Hematopoietic multipotent progenitor cell (in vitro differentiated cells): ENCODE data around the gene PRKAR1B. TPM values are rescaled to one million over a fixed set of nuclear protein-coding genes. Genes with fewer than 3 reads are reported as not detected.
"Not testable (repeated sequence)": the region's sequence is repeated elsewhere in the genome, so short reads cannot be mapped to it uniquely, and the experiment has no call there.

Experiments
- DNase-seq, 3 donors: peaks; one replicate each; pipeline ENCODE4 v3.0.0-alpha.2; 2011 to 2015; ENCODE audit warnings: low read depth in 2 of 3, low spot score in 2 of 3
- total RNA-seq: library from RNA; depleted of rRNA; stranded (reverse); fragments of >200 nt; gene quantifications from one replicate; pipeline ENCODE4 v1.2.3, GENCODE V29; 2012

PRKAR1B gene
- total RNA-seq, 1 donor = 11.6 TPM

DNA sequence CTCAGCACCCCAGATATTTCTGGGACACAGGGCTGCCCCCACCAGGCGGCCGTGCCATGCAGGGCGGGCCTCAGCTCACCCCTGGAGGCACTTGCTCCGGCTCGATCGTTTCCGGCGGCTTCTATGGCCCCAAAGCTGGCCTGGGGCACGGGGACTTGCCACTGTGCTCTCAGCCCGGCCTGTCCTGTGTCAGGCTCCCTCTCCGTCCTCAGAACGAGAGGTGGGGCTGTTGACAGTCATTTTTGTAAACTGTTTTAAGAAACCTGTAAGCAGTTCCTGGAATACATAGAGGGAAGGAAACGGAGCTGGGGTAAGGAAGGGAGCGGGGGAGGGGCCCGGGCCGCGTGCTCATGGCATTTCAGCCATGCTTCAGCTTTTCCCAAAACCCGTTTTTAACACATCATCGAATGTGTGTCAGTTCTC lies 30.7 kb upstream of the PRKAR1B start:
- no peak for DNase-seq

- no peak for DNase-seq
Observed at GRCh38 chr7:756928-757560, 30.0 kb upstream of the PRKAR1B start.

DNA sequence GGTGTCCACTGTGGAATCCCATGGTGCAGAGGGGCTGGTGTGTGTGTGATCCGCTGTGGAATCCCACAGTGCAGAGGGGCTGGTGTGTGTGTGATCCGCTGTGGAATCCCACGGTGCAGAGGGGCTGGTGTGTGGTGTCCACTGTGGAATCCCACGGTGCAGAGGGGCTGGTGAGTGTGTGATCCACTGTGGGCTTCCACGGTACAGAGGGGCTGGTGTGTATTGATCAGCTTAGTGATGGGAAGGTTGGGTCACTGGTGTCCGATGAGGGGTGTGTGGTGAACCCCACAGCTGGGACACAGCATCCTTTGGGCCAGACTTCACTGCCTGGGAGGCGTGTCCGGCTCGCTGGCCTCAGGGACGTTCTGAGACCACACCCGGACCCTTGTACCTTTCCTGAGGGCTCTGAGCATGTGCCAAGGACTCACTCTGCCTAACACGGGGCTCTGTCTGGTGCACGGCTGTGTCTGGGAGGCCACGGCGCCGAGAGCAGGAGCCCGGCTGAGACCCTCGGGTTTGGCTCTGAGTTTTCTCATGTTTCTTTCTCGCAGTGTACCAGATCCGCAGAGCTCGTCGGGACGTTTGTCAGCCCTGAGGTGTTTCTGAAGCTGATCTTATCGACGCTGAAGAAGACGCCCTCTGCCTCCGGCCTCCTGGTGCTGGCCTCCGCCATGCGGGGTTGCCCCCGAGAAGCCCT lies 29.3 kb upstream of the PRKAR1B start:
- DNase-seq = no peak

DNA sequence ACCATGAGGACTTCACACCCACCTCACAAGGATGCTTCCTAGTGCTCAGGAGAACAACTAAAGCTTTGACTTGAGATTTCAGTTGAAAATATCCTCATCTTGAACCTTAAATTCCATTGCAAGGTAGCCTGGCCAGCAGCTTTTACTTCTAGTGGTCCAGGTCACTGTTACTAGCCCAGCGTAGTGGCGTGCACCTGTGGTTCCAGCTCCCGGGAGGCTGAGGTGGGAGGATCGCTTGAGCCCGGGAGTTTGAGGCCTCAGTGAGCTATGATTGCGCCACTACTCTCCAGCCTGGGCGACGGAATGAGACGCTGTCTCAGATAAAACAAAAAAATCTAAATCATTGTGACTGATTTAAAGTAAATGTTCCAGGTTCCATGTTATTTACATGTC lies 28.3 kb upstream of the PRKAR1B start:
- DNase-seq = no peak

DNA sequence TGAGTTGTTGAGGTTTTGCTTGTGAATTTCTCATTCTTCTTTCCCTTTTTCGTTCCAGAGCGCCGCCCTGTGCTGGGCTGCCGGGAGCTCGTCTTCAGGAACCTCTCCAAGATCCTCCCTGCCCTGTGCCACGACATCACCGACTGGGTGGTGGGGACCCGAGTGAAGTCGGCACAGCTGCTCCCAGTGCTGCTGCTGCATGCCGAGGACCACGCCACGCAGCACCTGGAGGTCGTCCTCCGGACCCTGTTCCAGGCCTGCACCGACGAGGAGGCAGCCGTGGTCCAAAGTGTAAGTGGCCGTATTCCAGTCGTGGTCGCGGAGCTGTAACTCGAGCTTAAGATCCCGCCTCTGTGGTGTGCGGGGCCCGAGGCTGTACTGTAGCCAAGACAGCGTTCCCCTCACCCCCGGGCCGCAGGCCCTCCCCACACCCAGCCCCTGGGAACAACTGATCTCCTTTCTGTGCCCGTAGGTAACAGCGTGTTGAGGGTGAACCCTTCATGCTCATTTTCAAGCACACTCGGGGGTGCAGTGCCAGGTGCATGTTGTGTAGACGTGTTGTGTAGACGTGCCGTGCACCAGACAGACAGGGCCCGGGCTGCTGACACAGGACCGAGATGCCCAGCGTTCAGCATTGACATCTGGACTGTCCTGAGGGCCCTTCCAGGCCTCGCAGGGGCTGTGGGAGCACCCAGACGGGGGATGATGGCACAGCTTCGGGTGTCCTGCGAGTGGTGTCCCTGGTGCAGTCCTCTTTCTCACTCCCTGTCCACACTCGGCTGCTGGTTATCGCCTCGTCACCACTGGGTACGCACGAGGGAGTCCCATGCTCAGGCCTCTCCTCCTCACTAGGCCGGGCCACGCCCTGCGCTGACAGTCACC lies 27.7 kb upstream of the PRKAR1B start:
- no peak for DNase-seq

DNA sequence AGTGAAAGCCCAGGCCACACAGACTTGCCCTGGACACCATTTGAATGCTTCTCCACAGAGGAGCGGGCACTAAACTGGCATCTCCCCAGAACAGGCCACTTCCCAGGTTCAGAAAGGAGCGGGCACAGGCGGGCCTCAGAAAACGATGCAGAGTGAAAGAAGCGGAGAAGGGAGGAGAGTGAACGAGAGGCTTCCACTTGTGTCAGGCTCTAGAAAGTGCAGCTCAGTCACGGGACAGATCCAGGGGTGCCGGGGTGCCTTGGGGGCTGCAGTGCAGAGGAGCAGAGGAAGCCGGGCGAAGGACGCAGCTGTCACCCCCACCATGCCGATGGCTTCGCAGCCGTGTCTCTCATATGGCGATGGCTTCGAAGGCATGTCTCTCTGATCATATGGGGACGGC lies 26.1 kb upstream of the PRKAR1B start:
- DNase-seq = no peak

DNA sequence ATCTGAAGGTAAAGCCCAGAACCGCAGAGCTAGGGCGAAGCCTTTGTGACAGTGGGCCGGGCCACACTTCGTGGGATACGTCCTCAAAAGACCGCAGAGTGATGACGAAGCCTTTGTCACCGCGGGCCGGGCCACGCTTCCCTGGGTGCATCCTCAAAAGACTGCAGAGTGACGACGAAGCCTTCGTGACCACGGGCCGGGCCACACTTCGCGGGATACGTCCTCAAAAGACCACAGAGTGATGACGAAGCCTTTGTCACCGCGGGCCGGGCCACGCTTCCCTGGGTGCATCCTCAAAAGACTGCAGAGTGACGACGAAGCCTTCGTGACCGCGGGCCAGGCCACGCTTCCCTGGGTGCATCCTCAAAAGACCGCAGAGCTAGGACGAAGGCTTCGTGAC lies 25.2 kb upstream of the PRKAR1B start:
- not testable (repeated sequence) for DNase-seq

- no peak for DNase-seq
Observed at GRCh38 chr7:751826-752225, 24.7 kb upstream of the PRKAR1B start.

- DNase-seq = no peak
Observed at GRCh38 chr7:750111-750905, 23.2 kb upstream of the PRKAR1B start.

DNA sequence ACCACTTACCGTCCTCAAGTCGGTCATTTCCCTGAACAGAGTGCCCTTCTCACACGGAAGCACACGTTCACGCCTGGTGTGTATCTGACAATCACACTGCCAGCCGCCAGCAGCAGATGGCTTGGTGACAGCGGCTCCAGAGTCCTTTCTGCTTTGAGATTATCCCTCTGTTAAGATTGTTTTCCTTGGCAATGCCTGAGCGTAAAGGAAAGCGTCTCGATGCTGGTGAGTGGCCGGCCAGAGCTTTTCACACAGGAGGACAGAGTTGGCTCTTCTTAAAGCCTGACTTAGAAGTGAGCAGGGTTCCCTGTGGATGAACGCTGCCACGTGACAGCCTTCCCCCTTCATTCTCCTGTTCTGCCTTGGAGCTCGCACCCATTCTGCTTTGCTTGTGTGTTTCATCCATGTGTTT lies 22.1 kb upstream of the PRKAR1B start:
- DNase-seq = no peak

DNA sequence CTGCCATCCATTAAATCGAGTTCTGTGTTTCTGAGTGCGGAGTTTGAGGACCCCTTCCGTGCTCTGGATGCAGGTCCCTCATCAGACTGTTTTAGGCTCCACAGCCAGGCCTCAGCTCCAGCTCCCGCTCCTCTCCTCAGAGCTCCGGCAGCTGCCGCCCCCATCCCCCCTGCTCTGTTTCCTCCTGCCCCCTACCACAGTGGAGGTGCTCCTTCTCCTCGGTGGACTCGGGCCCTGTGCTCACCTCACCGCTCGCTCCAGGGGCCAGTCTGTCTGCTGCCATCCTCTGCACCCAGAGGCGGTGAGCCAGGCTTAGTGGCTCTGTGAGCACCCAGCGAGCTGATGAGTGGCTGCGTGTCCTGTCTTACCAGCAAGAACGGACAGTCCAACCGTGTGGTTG lies 21.4 kb upstream of the PRKAR1B start:
- no peak for DNase-seq

GRCh38 chr7:747186-747585 lies 20.1 kb upstream of the PRKAR1B start:
- DNase-seq = no peak

DNA sequence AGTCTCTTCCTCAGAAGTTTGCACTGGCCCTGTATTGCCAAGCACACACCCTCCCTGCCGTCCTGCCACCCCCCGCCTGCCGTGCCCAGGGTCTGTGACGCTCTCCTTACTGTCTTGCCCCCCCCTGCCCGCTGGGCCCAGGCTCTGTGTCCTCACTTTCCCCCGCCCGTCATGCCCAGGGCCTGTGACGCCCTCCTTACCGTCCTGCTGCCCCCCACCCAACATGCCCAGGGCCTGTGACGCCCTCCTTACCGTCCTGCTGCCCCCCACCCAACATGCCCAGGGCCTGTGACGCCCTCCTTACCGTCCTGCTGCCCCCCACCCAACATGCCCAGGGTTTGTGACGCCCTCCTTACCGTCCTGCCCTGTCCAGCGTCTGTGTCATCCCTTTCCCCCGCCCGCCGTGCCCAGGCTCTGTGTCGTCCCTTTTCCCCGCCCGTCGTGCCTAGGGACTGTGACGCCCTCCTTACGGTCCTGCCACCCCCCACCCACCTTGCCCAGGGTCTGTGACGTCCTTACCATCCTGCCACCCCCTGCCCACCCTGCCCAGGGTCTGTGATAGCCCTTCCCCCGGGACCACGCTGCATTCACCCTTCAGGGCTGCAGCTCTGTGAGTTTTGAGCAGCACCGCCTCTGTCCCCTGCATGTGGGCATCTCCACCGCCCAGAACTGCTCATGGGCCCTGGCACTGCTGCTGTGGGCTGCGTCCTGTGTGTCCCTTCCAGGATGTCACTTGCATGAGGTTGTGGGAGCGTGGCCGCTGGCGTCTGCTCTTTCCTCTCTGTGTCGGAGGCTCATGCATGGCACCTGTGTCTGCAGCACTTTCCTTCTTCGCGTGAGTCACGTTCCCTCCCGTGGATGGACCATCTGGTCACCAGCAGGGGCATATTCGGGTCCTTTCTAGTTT lies 19.3 kb upstream of the PRKAR1B start:
- DNase-seq = no peak

- no peak for DNase-seq
Observed at GRCh38 chr7:745431-746154, 18.5 kb upstream of the PRKAR1B start.

DNA sequence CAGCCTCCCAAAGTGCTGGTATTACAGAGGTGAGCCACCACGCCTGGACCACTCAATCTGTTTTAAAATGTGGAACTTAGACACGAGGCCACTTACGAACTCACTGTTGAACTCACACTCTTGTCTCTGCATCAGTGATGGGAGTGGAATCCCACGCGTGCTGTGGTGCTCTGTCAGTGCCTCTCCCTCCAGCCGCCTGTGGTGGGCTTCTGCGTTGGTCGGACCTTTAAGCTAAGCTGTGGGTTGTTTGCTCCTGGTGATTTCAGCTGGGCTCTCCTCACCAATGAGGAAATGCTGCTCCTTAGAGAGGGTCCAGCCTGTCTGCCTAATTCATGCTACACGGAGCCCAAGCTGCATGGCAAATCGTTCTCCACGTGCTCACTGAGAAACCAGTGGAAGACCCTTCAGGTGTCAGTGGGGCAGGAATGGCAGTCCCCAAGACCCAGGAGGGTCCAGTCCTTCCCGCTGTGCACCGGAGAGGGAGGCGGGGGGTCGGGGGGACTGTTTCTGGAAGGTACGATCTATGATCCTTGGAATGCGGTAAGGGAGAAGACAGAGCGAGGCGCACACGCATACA lies 17.9 kb upstream of the PRKAR1B start:
- no peak for DNase-seq

DNA sequence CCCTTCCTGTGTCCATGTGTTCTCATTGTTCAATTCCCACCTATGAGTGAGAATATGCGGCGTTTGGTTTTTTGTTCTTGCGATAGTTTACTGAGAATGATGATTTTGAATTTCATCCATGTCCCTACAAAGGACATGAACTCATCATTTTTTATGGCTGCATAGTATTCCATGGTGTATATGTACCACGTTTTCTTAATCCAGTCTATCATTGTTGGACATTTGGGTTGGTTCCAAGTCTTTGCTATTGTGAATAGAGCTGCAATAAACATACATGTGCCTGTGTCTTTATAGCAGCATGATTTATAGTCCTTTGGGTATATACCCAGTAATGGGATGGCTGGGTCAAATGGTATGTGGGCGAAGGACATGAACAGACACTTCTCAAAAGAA lies 17.0 kb upstream of the PRKAR1B start:
- DNase-seq = not testable (repeated sequence)

GRCh38 chr7:743341-744127 lies 16.5 kb upstream of the PRKAR1B start:
- not testable (repeated sequence) for DNase-seq

GRCh38 chr7:742791-743190 lies 15.7 kb upstream of the PRKAR1B start:
- DNase-seq = no peak
